ENCODE measurements around the gene POU3F1.
A peak's percentile ranks its signal among the peaks of the same experiment; 100 is the strongest.

The POU3F1 gene

GRCh38 chr1:38012363-38013226 lies 34.0 kb downstream of the POU3F1 start, which contains the start of gene UTP11:
Gene UTP11 (plus strand): TSS chr1:38012734. CDS start chr1:38012803, 69 bp downstream.
- Mint-ChIP-seq H3K27ac (ENCODE audit: low read depth) (peak within 1 kb of the TSS; percentile 99), H3K9me3 (no peaks in the 10 kb centered on the region), H3K36me3 (ENCODE audit: insufficient read depth) (peaks cover 10% of the 10 kb centered on the region), H3K4me3 (peak within 1 kb of the TSS; percentile 98), H3K4me1 (peaks cover 34% of the 10 kb centered on the region), H3K27me3 (no peaks in the 10 kb centered on the region)
- DNase-seq (ENCODE audit: low spot score in 2 of 2), result peak; percentile 73 to 88
- peak; percentile 98 for ATAC-seq (replicated peaks; ENCODE audit: extremely low read depth, poor library complexity, severe bottlenecking)

DNA sequence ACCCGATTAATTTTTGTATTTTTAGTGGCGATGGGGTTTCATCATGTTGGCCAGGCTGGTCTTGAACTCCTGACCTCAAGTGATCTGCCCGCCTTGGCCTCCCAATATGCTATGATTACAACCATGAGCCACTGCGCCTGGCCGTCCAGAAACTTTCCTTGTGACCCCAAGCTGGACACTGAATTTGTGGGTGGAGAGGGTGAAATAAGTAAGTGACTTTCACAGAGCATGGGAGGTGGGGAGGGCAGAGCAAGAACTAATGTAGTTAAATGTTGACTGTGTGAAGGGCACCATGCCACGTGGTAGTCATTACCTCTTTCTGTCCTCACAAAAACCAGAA lies 36.8 kb downstream of the POU3F1 start:
- Mint-ChIP-seq H3K9me3 (no peaks in the 10 kb centered on the region), H3K36me3 (ENCODE audit: insufficient read depth) (peaks cover 6% of the 10 kb centered on the region), H3K27ac (ENCODE audit: low read depth) (peak overlapping the region; percentile 85), H3K4me3 (no peak overlapping the region), H3K27me3 (peaks cover 2% of the 10 kb centered on the region), H3K4me1 (peaks cover 34% of the 10 kb centered on the region)
- no peak for DNase-seq (ENCODE audit: low spot score in 2 of 2)
- no peak for ATAC-seq (replicated peaks; ENCODE audit: extremely low read depth, poor library complexity, severe bottlenecking)

DNA sequence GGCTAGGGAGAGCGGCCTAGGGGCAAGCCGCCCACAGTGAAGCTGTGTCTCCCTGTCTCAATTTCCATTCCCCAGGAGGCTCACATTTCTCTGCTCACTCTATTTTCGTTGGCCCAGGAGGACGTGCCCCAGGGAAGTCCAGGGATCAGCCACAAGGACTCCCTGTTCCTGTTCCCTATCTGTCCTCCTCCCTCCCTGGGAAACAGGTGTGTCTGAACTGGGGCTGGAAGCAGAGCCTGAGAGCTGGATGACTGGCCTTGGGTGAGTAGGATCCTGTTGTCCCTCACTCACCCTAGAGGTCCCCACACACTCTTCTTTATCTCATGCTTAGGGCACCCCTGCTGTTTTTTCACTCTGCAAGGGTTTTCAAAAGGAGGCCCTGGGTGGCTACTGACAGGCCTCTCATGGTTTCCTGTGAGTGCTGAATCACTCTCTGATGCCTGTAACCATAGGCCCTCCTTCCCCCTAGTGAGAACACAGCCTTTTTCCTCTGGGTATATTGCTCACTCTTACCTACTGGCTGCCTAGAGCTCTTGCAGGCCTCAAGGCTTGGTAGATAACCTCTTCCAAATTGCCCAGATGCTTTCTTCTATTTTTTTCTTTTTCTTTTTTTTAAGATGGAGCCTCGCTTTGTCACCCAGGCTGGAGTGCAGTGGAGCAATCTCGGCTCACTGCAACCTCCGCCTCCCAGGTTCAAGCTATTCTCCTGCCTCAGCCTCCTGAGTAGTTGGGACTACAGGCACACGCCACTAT lies 37.3 kb downstream of the POU3F1 start:
- DNase-seq (ENCODE audit: low spot score in 2 of 2), result no peak
- peaks cover 6% of the 10 kb centered on the region for H3K36me3 Mint-ChIP-seq (ENCODE audit: insufficient read depth)
- peaks cover 7% of the 10 kb centered on the region for H3K27me3 Mint-ChIP-seq
- no peak overlapping the region for H3K4me3 Mint-ChIP-seq
- no peaks in the 10 kb centered on the region for H3K9me3 Mint-ChIP-seq
- ATAC-seq (replicated peaks; ENCODE audit: extremely low read depth, poor library complexity, severe bottlenecking), result peak; percentile 10
- peaks cover 39% of the 10 kb centered on the region for H3K4me1 Mint-ChIP-seq
- peak overlapping the region; percentile 85 for H3K27ac Mint-ChIP-seq (ENCODE audit: low read depth)

DNA sequence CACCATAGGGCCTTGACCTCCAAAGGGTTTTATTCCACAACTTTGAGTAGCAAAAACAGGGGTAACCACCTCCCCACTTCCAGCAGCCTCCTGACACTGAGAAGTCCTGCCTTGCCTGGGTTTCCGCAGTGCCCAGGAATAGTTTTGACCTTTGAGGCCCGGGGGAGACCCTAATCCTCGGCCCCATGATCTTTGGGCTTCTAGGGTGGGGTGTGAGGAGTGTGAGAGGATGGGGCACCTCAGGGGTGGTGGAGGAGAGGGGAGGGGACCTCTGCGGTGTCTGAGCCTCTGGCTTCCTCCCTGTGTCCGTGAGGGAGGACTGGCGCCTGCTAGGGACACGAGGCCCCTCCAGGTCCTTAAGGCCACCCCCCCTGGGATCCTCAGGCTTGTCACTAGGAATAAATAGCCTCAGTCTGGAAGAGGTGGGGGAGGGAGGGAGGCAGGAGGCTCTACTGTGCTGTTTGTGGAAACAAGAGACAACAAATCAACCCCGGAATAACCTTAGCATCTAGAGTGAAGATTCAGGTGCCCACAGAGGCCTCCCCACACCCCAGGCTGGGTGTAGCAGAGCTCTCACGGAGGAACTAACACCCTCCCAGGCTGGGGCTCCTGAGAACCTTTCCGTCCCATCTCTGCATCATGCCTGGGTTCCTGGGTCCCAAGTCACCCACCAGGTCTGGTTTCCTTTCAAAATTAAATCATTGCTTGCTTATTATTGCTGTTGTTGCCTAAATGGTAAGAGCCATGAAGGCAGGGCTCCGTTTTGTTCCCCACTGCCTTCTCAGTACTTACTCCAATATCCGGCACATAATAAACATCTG lies 40.4 kb downstream of the POU3F1 start:
- peak overlapping the region; percentile 63 for H3K4me3 Mint-ChIP-seq
- H3K36me3 Mint-ChIP-seq (ENCODE audit: insufficient read depth), result no peaks in the 10 kb centered on the region
- DNase-seq (ENCODE audit: low spot score in 2 of 2) (no peak), ATAC-seq (replicated peaks; ENCODE audit: extremely low read depth, poor library complexity, severe bottlenecking) (no peak)
- peaks cover 20% of the 10 kb centered on the region for H3K27me3 Mint-ChIP-seq
- H3K27ac Mint-ChIP-seq (ENCODE audit: low read depth), result no peak overlapping the region
- peaks cover 23% of the 10 kb centered on the region for H3K4me1 Mint-ChIP-seq
- H3K9me3 Mint-ChIP-seq, result no peaks in the 10 kb centered on the region

DNA sequence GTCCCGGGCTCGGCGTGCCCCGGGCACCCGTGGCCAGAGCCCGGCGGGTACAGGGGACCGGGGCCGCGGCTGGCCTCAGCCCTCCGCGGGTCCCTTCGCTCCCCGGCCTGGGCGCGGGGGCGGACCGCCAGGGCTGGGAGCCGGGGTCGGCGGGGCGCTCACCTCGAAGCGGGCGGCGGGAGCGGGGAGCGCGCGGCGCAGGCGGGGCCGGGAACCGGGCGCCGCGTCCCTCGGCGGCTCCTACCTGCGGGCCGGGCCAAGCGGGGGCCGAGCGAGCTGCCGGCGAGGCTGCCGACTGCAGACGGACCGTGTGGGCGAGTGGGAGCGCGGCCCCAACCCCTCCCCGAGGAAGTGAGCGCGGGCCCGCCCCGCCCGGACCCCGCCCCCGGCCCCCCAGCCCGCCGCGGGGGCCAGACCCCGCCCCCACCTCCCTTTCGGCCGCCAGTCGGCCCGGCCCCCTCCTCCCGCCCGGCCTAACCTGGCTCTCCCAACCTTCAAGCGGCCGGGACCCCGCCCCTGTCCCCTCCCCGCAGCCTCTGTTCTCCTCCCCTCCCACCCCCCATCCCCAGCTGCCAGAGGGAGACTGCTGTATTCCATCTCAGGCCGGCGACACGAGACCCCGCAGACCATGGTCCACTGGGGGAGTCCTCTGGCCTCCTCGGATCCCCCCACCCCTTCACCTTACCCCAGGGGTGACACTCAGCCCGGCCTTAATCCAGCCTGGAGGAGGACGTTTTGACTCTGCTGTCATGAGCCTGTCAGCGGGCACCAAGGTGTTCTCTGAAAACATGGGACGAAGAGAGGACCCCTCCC lies 41.2 kb downstream of the POU3F1 start, which contains the start of gene FHL3:
TSS of gene FHL3 (minus strand) at position 320 of the 813 bp plus-strand sequence. CDS start 6,102 bp downstream, outside the sequence.
- ATAC-seq (replicated peaks; ENCODE audit: extremely low read depth, poor library complexity, severe bottlenecking), result peak; percentile 34
- H3K27ac Mint-ChIP-seq (ENCODE audit: low read depth), result peak within 1 kb of the TSS; percentile 42
- peaks cover 20% of the 10 kb centered on the region for H3K27me3 Mint-ChIP-seq
- peak within 1 kb of the TSS; percentile 63 for H3K4me3 Mint-ChIP-seq
- H3K4me1 Mint-ChIP-seq, result peaks cover 23% of the 10 kb centered on the region
- no peak for DNase-seq (ENCODE audit: low spot score in 2 of 2)
- H3K36me3 Mint-ChIP-seq (ENCODE audit: insufficient read depth), result no peaks in the 10 kb centered on the region
- H3K9me3 Mint-ChIP-seq, result no peaks in the 10 kb centered on the region

GRCh38 chr1:38004284-38005108 lies 42.1 kb downstream of the POU3F1 start:
- Mint-ChIP-seq H3K4me1 (peaks cover 23% of the 10 kb centered on the region), H3K9me3 (no peaks in the 10 kb centered on the region), H3K4me3 (peak overlapping the region; percentile 46), H3K36me3 (ENCODE audit: insufficient read depth) (no peaks in the 10 kb centered on the region), H3K27ac (ENCODE audit: low read depth) (peak overlapping the region; percentile 42), H3K27me3 (peaks cover 20% of the 10 kb centered on the region)
- no peak for ATAC-seq (replicated peaks; ENCODE audit: extremely low read depth, poor library complexity, severe bottlenecking)
- no peak for DNase-seq (ENCODE audit: low spot score in 2 of 2)

GRCh38 chr1:38003261-38004250 lies 43.0 kb downstream of the POU3F1 start:
- peak overlapping the region; percentile 46 for H3K4me3 Mint-ChIP-seq
- H3K9me3 Mint-ChIP-seq, result no peaks in the 10 kb centered on the region
- peaks cover 20% of the 10 kb centered on the region for H3K27me3 Mint-ChIP-seq
- peaks cover 22% of the 10 kb centered on the region for H3K4me1 Mint-ChIP-seq
- no peak overlapping the region for H3K27ac Mint-ChIP-seq (ENCODE audit: low read depth)
- H3K36me3 Mint-ChIP-seq (ENCODE audit: insufficient read depth), result no peaks in the 10 kb centered on the region
- ATAC-seq (replicated peaks; ENCODE audit: extremely low read depth, poor library complexity, severe bottlenecking) (no peak), DNase-seq (ENCODE audit: low spot score in 2 of 2) (no peak)

GRCh38 chr1:38000529-38001455 lies 45.8 kb downstream of the POU3F1 start:
- Mint-ChIP-seq H3K36me3 (ENCODE audit: insufficient read depth) (peaks cover 1% of the 10 kb centered on the region), H3K9me3 (no peaks in the 10 kb centered on the region), H3K27ac (ENCODE audit: low read depth) (no peak overlapping the region), H3K27me3 (peaks cover 20% of the 10 kb centered on the region), H3K4me1 (peaks cover 22% of the 10 kb centered on the region), H3K4me3 (no peak overlapping the region)
- ATAC-seq (replicated peaks; ENCODE audit: extremely low read depth, poor library complexity, severe bottlenecking) (no peak), DNase-seq (ENCODE audit: low spot score in 2 of 2) (no peak)

- Mint-ChIP-seq H3K27me3 (peaks cover 20% of the 10 kb centered on the region), H3K4me3 (no peak overlapping the region), H3K9me3 (no peaks in the 10 kb centered on the region), H3K27ac (ENCODE audit: low read depth) (no peak overlapping the region), H3K4me1 (peaks cover 22% of the 10 kb centered on the region), H3K36me3 (ENCODE audit: insufficient read depth) (peaks cover 1% of the 10 kb centered on the region)
- ATAC-seq (replicated peaks; ENCODE audit: extremely low read depth, poor library complexity, severe bottlenecking) (no peak), DNase-seq (ENCODE audit: low spot score in 2 of 2) (no peak)
Observed at GRCh38 chr1:38000233-38000528, 46.4 kb downstream of the POU3F1 start.
